Hypothalamus (tissue), 51 donors: ENCODE data around the gene ERLIN1.
"Not testable (repeated sequence)": the region's sequence is repeated elsewhere in the genome, so short reads cannot be mapped to it uniquely, and the experiment has no call there.

Experiments used
- DNase-seq, 51 donors: peaks; one replicate each; lab custom pipeline; 2025; lab: John Stamatoyannopoulos, UW

ERLIN1 gene

DNA sequence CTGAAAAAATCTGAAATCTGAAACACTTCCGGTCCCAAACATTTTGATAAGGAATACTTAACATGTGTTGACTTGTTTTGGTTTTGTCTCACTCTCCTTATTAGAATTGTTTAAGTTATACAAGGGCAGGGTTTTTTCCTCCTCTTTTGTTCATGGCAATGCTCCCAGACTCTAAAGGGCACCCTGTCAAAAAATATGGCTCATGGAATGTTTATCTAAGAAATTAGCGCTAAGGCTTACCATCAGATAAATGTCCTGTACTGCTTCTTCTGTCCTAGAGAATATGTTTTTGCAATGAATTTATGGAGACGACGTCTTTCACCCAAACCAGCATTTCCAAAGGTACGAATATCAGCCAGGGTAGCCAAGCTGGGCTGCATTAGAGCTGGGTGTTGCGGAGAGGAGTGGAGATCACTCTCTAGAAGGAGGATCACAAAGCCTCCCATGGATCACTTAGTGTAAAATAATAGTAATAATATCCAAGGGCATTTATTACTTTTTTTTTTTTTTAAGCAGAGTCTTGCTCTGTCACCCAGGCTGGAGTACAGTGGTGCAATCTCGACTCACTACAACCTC is 46.8 kb downstream of the ERLIN1 start:
- DNase-seq = no peak

DNA sequence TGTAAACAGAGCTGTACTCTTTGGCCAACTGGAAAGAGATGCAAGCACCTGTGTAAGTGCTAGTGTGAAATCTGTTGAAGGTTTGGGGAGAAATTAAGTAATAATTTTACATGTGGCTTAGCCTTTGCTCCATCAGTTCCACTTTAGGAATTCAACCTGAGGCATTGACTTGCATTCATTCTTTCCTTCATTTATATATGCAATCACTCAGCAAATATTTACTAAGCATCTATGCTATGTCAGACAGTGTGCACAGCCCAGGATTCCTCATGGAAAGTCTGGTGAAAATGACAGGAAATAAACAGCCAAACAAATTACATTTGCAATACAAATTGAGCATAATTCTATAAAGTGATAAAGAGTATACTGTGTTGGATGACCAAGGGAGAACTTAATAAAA is 50.3 kb downstream of the ERLIN1 start:
- DNase-seq = no peak

DNA sequence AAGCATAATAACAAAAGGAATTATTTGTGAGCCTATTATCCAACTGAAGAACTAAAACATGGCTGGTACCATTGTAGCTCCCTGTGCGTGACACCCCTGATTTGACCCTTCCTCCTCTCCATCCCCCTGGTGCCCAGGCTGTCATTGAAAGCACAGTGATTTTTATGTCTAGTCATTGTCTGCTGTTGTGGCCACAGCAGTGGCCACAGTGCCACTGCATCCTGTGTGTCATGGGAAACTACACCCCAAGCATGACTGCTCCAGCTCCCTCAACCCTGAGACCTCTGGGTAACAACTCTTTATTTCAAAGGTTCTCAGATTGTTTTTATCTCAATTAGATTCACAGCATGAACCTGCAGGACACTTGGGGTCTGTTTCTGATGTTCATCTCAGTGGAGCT is 52.0 kb downstream of the ERLIN1 start:
- no peak for DNase-seq

DNA sequence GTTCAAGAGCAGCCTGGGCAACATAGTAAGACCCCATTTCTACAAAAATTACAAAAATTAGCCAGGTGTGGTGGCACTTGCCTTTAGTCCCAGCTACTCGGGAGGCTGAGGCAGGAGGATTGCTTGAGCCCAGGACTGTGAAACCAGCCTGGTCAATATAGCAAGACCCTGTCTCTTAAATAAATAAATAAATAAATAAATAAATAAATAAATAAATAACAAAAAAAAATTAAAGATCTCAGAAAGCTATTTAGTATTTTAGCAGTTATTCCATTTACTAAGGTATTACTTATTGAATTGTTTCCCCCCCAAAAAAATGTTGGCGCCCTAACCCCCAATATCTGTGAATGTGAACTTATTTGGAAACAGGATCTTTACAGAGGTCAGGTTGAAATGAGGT is 53.4 kb downstream of the ERLIN1 start:
- no peak for DNase-seq

DNA sequence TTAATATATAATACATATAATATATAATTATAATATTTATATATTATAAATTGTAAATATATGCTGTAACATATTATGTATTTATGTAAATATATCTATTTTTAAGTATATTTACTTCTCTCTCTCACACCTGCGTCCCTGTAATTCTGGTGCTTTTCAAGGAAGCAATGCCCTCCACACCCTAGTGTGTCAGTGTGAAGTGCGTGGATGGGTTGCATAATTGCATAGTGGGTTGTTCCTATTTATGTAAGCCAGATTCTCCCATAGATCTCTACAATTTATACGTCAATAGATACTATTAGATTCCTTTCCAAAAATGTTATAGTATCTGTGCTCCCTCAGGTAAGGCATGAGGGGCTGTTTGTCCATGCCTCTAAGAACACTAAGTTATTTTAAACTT is 54.3 kb downstream of the ERLIN1 start:
- DNase-seq = no peak

DNA sequence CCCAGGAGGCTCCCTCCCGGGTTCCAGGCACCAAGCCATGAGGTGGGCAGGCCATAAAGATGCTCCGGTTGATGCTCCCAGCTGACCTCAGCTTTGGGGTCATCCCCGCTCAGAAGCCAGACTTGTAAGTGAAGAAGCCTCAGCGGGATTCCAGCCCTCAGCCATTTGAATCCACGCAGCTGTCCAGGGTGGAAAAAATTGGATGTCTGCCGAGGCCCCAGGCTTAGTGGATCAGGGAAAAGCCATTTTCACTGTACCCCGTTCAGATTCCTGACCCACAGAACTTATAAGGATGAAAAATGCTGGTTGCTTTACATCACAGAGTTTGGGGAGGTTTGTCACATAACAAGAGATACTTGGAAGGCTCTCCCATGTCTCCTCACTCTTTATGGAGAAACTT is 55.0 kb downstream of the ERLIN1 start:
- DNase-seq = no peak

DNA sequence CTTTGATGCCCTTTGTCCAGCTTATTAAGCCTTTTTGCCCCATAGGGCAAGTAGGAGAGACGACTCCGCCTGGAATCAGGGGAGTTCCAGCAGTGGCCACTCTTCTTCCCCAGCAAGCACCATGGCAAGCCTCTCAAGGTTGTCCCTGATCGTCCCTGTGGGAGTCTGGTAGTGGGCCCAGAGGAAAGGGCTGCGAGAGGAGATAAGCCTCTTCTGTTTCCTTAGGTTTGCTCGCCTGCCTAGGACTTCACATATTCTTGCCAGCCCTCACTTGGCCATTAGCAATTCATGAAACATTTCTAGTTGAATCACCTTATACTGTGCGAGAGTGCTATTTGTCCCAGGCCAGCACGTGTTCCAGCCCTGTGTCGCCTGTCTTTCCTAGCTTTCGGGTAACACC is 56.4 kb downstream of the ERLIN1 start:
- no peak for DNase-seq

DNA sequence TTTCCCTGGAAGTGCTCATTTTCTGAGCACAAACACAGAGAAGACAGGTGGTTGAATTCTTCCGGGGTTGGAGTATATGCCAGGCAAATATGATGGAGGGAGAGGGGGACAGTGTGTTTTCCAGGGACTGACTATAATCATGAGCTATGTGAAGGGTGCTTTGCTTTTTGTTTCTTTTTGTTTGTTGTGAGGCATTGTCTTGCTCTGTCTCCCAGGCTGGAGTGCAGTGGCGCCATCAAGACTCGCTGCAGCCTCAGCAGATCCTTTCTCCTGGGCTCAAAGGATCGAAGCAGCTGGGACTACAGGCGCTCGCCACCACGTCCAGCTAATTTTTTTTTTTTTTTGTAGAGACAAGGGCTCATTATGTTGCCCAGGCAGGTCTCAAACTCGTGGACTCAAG is 56.9 kb downstream of the ERLIN1 start:
- DNase-seq = no peak

DNA sequence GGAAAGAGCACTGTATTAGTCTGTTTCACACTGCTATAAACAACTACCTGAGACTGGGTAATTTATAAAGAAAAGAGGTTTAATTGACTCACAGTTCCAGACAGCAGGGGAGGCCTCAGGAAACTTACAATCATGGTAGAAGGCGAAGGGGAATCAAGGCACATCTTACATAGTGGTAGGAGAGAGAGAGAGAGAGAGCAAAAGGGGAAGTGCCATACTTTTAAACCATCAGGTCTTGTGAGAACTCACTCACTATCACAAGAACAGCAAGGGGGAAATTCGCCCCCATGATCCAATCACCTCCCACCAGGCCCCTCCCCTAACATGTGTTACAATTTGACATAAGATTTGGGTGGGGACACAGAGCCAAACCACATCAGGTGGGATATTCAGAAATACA is 60.5 kb downstream of the ERLIN1 start:
- not testable (repeated sequence) for DNase-seq

DNA sequence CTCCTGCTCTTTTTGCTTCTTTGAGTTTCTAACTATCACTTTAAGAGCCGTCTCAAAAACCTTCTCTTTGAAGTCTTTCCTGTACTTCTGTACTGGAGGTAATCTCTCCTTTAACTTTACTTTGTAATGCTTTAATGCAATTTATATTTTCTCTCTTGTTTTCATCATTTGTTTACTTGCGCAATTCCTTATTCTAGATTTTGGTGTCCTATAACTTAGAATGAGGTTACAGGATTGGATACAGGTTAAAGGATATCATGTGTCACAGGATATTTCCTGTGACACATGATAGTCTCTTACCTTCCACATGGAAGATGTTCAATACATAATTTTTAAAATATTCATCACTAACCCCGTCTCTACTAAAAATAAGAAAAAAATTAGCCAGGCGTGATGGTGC is 61.7 kb downstream of the ERLIN1 start:
- no peak for DNase-seq

DNA sequence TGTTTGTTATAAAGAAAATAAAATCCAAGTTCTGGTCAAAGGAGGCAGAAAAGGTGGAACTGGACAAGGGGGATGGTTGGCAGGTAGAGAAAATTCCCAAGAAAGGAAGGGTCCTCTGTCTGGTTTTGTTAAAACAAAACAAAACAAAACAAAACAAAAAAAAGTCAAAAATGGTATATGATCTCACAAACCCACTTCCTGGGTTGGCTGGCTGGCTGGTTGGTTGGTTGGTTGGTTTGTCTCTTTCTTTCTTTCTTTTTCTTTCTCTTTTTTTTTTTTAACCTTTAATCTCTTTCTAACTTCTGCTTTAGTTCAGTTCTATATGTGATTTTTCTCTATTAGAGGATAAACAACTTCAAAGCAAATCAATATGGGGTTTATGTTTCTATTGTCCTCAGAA is 63.0 kb downstream of the ERLIN1 start:
- DNase-seq = no peak

DNA sequence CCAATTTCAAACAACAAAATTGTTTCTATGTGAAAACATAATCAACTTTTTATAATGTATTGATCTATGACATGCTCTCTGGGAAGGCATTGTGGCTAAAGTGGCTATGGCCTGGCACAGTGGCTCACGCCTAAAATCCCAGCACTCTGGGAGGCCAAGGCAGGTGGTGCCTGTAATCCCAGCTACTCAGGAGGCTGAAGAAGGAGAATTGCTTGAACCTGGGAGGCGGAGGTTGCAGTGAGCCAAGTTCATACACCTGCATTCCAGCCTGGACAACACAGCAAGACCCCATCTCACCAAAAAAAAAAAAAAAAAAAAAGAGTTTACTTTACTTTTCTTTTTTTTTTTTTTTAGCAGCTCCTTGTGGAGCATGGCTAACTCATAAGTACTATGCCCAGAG is 65.3 kb downstream of the ERLIN1 start:
- DNase-seq = no peak

DNA sequence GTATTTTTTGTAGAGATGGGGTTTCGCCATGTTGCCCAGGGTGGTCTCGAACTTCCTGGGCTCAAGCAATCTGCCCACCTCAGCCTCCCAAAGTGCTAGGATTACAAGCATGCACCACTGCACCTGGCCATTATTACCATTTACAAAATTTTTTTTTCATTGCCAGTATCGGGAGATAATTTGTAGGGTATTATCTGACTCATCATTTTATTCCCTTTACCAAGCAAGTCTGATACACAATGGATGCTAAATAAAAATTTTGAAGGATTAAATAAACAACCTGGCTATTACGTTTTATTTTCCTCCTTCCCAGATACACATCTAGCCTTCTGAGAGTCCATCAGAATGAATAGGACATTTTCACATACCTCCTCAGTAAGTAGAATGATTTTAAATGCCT is 66.1 kb downstream of the ERLIN1 start:
- no peak for DNase-seq

DNA sequence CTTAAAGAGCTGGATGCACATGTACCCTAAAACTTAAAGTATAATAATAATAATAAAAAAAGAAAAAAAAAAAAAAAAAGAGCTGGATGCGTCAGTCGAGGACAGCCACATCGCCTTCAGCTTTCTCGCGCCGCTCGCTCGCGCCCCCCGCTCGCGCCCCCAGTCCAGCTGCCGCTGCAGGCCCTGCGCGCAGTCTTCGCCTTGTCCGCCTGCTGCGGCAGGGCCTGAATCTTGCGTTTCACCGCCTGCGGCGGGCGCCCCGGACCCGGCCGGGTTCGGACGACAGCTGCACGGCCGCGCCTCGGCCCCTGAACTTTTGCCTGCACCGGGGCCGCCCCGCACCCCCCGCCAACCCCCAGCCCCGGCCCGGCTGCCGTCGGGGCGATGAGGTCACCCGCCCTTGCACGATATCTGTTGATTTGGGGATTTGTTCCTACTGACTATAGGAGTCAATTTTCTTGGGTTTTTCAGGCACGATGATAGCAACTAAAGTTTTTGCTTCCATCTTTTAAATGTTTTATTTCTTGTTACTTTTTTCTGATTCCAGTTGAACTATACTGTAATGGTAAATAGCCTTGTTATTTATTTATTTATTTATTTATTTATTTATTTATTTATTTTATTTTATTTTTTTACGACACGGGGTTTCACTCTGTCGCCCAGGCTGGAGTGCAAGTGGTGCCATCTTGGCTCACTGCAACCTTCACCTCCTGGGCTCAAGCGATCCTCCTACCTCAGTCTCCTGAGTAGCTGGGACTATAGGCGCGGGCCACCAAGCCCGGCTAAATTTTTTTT is 70.7 kb downstream of the ERLIN1 start:
- DNase-seq = no peak

DNA sequence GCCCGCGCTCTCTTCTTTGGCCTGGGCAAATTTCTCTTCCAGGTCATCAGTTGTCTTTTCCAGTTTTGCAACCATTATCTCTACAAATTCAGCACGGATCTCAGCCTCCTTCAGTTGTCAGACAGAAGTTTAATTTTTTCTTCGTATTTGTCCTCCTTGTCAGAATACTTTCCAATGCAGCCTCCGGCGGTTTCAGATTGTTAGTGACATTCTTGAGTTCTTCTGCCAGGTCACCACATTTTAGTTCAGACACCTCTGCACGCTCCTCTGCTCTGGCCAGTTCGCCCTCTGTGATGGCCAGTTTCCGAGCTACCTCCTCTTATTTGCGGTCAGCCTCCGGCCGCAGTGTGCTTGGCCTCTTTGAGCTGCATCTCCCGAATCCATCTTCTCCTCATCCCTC is 71.4 kb downstream of the ERLIN1 start:
- DNase-seq = no peak

DNA sequence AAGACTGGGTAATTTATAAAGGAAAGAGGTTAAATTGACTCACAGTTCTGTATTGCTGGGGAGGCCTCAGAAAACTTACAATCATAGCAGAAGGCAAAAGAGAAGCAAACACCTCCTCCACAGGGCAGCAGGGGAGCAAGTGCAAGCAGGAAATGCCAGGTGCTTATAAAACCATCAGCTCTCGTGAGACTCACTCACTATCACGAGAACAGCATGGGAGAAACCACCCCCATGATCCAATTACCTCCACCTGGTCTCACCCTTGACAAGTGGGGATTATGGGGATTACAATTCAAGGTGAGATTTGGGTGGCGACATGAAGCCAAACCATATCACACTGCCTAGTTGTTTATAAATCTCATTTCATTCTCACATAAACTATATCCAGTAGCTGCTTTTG is 76.2 kb downstream of the ERLIN1 start:
- no peak for DNase-seq

DNA sequence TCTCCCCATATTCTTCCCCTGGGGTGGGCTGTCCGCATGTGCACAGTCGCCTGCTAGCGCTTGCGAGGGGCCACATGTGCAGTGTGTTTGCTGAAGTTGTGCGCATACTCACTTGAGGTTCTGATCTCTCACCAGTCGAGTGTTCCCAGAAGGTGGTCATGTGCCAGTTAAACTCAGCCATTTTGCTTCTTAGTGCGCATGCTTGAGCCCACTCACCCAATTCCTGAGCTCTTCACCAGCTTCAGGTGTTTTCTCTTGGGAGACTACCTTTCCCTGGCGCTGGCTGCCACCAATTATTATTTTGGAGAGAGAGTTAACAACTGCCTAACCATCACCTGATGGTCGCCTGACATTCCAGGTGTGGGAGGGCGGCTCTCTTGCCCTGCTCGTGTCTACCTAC is 79.0 kb downstream of the ERLIN1 start:
- no peak for DNase-seq

DNA sequence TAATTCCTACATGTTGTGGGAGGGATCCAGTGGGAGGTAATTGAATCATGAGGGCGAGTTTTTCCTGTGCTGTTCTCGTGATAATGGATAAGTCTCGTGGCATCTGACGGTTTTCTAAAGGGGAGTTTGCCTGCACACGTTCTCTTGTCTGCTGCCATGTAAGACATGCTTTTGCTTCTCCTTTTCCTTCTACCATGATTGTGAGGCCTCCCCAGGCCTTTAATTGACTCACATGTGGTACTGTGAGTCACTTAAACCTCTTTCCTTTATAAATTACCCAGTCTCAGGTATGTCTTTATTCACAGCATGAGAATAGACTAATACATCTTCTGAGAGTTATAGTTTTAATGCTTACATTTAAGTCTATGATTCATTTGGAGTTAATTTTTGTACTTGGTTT is 81.5 kb downstream of the ERLIN1 start:
- DNase-seq = no peak

DNA sequence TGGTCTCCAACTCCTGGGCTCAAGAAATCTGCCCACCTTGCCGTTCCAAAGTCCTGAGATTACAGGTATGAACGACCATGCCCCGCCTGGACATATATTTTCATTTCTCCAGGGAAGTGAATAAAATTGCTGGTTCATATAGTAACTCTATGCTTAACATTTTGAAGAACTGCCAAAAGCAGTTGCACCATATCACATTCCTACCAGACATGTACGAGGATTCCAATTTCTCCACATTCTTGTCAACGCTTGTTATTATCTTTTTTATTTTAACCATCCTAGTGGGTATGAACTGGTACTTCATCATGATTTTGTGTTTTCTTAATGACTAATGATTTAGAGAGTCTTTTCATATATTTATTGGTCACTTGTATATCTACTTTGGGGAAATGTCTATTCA is 82.2 kb downstream of the ERLIN1 start:
- DNase-seq = no peak

DNA sequence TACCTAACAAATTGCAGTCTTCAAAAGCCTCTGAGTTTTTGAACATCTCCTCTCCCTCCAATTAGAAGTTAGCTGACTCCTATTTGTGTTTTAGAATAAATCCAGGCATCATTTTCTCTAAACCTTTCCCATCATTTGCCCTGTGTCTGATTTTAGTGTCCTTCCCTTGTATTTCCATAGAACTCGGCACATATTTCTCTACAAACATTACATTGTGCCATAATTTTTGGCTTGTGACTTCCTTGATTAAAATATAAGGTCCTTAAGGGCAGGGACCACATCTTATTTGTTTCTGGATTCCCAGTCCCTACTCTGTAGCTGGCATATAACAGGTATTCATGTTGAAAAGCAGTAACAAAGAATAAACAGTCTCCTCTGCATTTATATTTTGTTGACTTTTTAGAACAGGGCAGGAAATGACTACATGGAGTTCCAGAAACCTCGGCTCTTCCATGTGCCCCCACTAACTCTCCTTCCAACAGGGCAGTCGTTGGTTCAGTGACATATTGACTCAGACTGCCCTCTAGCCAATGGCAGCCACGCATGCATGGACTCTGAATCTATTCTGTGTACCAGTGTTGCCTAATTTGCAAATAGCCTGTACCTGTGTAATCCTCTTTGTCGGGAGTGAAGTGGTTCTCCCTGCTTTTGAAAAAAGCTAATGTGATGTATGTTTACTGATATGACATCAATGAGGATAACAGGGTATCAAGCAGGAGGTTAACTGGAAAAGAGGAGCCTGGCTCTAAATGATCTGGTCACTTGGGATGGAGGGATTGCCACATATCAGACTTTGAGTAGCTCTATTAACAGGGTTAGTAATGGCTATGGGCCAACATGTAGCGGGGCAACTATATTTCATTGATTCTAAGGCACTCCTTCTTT is 84.4 kb downstream of the ERLIN1 start:
- no peak for DNase-seq

DNA sequence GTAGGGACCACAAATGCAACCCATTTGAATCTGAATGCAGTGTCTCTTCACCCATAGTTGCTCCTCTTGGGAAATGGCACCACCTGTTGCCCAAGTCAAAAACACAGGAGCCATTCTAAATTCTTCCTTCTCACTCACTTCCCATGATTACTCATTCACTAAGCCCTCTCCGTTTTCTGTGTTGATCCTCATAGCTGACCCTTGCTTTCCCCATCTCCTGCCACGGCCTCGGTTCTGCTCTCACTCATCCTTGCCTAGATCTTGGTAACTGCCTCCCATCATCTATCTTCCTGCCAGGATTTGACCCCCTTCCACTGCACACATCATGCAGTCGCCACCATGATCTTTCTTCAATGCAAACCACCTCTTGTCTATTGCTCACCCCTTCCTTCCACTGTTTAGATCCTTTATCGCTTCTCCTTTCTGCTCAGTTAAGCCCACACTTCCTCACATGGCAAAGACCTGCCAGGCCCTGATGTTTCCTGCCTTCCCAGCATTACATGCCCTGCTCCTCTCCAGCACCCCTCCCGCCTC is 85.1 kb downstream of the ERLIN1 start:
- no peak for DNase-seq
